ENCODE measurements around the gene POLR3GL. TPM values are rescaled to one million over a fixed set of nuclear protein-coding genes. Genes with fewer than 3 reads are reported as not detected.
A peak's percentile ranks its signal among the peaks of the same experiment; 100 is the strongest.

POLR3GL gene
- total RNA-seq, 1 donor from 2014 or later: 14.7 TPM

DNA sequence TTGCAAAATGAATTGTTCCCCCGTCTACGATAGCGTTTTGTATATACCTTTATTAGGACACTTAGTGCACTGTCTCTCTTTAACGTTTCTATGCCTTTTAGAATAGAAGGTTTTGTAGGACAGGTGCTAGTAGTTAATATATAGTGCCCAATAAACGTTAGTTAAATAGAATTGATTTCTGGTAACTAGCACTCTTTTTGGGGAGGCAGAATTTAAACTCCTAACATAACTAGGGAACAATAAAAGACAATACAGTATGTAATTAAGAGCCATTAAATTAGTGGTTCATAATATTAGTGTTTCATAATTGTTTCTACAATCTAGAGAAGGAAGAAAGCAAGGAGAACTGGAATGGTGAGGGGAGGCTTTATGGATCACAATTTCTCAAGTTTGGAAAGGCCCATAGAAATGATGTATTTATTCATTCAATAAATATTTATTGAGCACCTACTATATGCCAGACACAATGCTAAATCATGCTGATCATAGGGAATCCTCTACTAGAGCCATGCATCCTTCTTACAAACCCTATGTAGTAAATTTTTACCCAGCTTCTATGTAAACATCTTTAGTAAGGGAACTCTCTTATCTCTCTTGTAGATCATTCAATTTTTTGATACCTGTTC is 742 bp downstream of the POLR3GL start:
- DNase-seq (ENCODE audit: low spot score in 2 of 2) (no peak), FAIRE-seq (no peak)

DNA sequence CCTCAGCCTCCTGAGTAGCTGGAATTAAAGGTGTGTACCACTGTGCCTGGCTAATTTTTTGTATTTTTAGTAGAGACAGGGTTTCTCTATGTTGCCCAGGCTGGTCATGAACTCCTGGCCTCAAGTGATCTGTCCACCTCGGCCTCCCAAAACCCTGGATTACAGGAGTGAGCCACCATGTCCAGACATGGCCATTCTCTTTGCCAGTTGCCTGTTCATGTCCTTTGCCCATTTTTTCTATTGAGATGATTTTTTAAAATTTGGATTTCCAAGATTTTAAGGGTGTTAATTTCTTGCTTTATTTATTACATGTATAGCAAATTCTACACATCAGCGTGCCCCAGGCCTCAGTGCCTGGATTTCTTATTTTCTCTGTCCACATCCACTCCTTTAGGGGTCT is 2.8 kb downstream of the POLR3GL start:
- no peak for DNase-seq (ENCODE audit: low spot score in 2 of 2)

DNA sequence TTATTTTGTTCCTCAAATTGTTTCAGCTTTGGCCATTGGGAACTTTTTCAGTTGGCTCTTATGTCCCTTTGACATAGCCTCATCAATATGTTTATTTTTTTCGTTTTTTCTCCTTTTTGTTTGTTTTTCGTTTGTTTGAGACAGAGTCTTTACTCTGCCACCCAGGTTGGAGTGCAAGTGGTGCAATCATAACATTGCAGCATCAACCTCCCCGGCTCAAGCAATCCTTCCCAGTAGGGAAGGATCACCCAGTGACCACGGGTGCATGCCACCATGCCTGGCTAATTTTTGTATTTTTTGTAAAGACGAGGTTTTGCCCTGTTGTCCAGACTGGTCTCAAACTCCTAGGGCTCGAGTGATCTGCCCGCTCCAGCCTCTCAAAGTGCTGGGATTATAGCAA is 8.1 kb downstream of the POLR3GL start:
- FAIRE-seq (no peak), DNase-seq (ENCODE audit: low spot score in 2 of 2) (no peak)

More for the DNA sequence above, 2.8 kb downstream of the POLR3GL start:
- FAIRE-seq: no peak

DNA sequence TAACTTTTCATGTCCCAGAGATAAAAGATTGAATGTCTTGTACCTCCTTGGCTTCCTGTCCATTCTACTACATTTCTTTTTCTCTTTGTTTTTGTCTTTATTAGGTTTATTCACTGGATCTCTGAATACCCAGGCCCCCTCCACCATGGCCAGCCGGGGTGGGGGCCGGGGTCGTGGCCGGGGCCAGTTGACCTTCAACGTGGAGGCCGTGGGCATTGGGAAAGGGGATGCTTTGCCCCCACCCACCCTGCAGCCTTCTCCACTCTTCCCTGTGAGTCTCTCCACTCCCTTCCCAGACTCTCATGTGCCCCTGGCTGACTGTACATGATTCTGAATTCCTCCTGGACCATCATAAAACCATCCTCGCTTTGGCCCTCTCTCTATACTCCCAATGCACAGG is 10.2 kb downstream of the POLR3GL start:
- FAIRE-seq (no peak), DNase-seq (ENCODE audit: low spot score in 2 of 2) (no peak)

DNA sequence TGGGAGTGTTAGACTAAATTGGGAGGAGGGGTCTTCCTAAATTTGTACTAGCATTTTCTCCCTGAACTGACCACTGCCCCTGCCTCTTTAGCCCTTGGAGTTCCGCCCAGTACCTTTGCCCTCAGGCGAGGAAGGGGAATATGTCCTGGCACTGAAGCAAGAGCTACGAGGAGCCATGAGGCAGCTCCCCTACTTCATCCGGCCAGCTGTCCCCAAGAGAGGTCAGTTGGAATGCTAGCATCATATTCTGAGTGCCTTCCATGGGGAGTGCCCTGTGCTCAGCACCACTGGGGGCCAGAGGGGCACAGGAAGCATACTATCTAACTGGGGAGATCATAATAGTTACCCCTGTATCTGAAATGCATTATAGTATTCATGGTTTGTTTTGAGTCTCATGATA is 10.7 kb downstream of the POLR3GL start:
- FAIRE-seq (no peak), DNase-seq (ENCODE audit: low spot score in 2 of 2) (no peak)

DNA sequence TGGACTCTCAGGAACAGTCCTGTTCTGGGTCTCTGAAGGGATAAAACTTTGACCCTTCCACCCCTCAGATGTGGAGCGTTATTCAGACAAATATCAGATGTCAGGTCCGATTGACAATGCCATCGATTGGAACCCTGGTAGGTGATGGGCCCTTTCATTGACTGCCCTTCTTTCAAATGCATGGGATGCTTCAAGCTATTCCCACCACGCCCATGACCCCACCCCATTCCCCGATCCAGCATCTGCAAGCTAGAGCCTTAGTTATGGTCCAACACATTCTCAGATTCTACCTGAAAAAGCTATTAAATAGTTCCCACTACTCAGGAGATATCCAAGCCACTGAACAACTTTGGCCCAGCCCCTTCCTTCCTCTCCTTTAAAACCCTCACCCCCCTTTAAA is 12.5 kb downstream of the POLR3GL start:
- FAIRE-seq (no peak), DNase-seq (ENCODE audit: low spot score in 2 of 2) (no peak)

DNA sequence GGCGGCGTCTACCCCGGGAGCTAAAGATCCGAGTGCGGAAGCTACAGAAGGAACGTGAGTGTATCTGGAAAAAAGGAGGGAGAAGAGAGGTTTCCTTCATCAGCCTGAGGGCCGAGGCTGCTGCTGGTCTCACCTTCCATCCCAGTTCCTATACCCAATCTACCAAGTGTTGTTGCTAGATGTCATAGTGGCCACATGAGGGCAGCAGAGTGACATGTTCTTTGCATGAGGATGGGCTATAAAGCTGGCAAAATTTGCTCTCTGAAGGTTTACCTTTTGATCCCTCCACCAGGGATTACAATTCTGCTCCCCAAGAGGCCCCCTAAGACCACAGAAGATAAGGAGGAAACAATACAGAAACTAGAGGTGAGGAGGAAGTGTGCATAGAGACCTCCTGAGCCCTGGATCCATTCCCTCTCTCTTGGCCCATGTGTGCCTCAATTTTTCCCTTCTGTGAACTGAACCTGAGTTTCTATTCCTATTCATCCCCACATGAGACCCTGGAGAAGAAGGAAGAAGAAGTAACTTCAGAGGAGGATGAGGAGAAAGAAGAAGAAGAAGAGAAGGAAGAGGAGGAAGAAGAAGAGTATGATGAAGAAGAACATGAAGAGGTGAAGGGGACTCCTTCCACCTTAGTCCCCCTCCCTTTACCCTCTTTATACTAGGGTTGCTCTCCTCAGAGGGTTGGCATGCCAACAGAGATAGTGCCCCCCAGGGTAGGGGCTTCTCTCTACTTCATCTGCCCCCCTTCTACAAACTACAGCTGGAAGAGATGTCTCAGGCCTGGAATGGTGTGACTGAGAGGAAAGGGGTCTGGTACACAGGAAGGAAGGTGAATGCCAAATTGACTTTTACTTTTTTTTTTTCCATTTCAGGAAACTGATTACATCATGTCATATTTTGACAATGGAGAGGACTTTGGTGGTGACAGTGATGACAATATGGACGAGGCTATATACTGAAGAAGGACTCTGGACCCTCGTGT is 13.3 kb downstream of the POLR3GL start:
- peak; percentile 76 to 77 for DNase-seq (ENCODE audit: low spot score in 2 of 2)
- no peak for FAIRE-seq

DNA sequence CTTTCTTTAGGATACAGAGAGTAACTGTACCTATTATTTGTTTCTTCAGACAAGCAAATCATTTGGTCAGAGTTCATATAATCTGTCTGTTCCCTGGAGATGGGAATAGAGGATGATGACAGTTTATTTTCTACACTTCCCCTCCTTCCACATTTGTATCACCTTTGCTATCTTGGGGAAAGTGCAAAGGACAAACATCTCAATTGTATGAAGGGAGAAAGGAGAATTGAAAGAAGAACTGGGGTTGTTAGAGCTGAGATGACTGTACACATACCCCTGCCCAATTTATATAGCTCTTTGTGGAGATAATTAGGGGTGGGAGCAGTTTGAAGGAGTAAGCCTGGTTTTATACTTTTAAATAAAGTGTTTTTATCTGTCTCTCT is 14.0 kb downstream of the POLR3GL start:
- FAIRE-seq (no peak), DNase-seq (ENCODE audit: low spot score in 2 of 2) (no peak)

DNA sequence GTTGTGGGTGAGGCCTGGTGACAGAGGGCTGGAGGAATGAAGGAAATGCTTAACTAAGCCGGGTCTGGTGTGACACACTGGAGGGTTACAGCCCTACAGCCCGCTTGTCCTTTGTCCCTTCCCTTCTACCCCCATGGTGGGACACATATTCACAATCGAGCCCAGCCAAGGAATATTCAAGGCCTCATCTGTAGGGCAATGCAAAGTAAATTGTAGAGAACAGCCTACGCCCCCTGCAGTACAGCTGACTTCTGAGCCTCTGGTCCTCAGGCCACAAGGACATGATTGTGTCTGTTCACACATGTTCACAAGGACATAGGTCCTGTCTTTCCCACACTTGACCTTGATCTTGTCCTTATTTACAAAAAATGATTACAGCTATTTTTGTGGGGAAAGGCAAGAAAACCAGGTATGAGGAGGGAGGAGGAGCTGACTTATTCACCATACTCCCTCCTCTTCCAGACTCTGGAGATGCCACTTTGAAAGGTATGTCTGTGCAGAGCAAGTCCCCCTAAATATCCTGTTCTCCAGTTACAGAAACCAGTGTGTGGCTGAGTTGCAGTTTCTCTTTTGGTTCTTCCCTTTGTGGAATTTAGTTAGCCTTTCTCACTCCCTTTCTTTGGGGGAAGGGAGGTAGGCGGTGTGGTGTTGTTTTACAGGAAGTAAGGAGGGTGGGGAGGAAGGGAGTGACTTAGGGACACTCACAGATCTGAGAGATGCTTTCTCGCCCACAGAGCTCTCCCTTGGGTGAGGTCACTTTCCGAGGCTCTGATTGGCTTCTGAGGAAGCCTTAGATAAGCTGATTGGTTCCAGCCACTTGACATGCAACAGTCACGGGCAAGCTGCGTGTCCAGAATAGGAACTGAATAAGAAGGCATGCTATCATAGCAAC is 14.6 kb downstream of the POLR3GL start:
- DNase-seq (ENCODE audit: low spot score in 2 of 2) (peak; percentile 75 to 78), FAIRE-seq (no peak)

DNA sequence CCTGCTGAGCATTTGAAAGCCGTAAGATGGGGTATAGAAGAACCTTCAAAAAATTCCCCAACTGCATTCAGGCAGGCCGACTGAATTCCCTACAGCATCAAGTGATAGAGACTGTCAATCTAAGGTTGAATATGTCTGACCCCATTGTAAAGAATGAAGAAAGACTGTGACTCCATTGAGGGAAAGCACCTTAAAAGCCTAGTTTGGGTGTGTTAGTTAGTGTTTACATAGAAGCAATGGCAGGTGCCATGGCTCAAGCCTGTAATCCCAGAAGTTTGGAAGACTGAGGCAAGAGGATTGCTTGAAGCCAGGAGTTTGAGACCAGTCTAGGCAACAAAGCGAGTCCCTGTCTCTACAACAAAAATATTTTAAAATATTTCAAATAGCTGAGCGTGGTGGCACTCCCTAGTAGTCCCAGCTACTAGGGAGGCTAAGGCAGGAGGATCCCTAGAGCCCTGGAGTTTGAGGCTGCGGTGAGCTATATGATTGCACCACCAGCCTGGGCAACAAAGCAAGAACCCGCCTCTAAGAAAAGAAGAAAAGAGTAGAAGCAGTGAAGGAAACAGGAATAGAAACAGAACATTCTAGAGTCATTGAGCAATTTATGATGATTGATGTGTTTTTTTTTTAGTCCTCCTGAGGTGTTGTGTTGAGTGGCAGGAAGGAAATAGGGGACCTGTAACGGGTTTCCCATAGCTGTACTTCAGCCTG is 15.4 kb downstream of the POLR3GL start:
- no peak for FAIRE-seq
- no peak for DNase-seq (ENCODE audit: low spot score in 2 of 2)

DNA sequence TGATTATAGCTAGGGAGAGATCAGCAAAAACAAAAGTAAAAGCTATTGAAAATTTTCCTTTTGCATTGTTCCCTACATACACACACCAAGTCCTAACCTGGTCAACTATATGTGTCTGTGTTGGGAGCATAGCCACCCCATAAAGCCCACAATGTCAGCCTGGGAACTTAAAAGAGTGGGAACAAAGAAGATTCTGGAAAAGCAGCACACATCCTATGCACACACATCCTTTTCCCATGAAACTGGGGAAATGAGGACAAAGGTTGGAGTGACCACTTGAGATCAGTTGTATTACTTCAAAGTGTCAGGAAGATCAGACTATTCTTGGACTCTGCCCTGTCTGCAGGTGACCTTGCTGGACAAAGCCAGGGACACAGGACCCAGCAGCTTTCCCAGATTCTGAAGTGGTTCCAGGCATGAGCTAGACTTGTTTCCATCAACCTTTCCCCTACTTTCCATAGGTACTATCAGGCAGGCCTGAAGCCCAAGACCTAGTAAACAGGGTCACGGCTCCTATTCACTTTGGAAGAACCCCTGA is 16.0 kb downstream of the POLR3GL start:
- FAIRE-seq (no peak), DNase-seq (ENCODE audit: low spot score in 2 of 2) (no peak)

DNA sequence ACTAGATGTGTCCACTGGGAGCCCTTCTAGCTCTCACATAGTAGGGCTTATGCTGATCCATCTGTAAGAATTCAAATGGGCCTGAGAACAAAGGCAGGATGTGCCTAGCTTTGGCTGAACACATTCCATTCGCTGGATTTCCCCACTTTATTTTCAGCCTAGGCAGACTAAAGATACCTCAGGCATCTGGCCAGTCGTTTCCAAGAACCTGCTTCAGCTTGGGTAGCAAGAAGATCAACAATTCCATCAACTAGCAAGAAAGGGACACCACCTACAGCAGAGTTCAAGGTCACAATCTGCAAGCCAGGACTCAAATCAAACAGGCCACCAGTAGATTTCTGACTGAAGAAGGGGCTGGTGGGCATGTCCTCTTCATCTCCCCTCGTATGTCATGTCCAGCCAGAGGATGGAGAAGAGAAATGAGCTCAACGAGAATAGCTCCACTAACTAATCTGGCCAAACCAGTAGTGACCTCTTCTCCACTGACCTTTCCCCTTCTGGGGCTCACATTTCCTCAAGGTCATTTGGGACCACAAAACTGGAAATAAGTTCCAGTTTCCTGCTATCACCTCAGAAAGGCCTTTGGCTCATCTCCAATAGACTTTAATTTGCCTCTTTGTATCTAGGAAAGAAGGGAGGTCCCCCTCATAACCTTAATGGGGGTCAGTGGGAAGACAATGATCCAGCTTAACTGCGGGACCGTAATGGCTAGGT is 17.7 kb downstream of the POLR3GL start:
- FAIRE-seq (no peak), DNase-seq (ENCODE audit: low spot score in 2 of 2) (no peak)

DNA sequence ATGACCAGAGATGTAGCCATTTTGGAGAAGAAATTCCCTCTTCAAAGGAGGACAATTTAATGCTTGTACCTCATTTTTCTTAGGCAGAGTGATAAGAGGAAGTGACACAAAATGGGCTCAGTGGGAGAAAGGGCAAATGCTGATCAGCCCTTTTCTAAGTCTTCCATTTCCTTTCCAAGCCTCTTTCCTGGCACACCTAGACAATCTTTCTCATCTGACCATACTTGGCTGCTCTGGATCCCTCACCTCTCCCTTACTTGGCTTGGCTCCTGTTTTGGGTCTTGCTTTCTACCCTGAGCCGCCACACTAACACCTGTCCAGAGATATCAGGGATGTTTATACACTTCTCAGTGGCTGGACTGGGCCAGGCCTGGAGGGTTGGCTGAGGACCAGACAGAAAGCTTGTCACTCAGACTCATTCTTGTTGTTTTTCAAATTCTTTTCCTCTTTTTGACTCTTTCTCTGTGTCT is 18.8 kb downstream of the POLR3GL start:
- FAIRE-seq: no peak
- no peak for DNase-seq (ENCODE audit: low spot score in 2 of 2)

DNA sequence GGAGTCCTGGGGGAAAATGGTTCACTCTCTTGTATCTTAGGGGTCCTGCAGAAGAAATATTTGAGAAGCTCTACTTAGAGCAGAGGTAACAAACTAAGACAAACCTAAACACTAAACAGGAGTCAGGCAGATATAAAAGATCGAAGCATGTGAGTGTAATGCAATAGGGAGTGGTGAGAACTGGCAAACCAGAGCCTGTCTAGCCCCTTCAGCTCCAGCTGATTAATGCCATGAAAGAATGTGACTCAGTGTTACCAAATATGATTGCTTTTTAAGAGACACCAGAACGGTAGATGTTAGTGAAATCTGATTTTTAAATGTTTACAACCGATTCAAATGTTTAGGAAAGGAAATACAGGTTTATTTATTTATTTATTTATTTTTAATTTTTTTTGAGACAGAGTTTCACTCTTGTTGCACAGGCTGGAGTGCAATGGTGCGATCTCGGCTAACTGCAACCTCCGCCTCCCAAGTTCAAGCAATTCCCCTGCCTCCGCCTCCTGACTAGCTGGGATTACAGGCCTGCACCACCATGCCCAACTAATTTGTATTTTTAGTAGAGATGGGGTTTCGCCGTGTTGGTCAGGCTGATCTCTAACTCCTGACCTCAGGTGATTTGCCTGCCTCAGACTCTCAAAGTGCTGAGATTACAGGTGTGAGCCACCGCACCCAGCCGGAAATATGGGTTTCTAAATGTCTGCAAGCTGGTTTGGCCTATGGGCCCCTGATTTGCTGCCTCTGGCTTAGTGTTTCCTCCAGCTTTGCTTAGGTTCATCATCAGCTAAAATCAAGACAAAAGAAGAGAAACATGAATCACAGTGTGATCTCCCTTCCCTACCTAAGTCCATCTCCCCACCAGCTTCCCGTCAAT is 19.7 kb downstream of the POLR3GL start:
- DNase-seq (ENCODE audit: low spot score in 2 of 2) (no peak), FAIRE-seq (no peak)

DNA sequence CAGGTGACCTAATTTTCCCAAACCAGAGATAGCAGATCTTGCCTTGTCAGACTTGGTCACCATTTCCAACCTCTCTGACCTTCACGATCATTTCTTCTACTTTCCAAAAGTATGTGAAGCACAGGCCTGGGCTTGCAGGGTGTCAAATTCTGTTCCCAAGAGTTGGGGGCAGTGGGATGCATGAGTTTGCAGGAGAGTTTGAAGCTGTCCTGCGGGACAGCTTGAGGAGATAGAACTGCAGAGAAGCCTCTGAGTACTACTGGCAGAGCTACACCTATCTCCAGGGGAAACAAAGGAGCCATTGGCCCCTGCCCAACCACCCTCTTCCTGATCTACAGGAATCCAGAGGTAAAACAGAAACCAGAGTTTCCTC is 20.6 kb downstream of the POLR3GL start:
- FAIRE-seq (no peak), DNase-seq (ENCODE audit: low spot score in 2 of 2) (no peak)

DNA sequence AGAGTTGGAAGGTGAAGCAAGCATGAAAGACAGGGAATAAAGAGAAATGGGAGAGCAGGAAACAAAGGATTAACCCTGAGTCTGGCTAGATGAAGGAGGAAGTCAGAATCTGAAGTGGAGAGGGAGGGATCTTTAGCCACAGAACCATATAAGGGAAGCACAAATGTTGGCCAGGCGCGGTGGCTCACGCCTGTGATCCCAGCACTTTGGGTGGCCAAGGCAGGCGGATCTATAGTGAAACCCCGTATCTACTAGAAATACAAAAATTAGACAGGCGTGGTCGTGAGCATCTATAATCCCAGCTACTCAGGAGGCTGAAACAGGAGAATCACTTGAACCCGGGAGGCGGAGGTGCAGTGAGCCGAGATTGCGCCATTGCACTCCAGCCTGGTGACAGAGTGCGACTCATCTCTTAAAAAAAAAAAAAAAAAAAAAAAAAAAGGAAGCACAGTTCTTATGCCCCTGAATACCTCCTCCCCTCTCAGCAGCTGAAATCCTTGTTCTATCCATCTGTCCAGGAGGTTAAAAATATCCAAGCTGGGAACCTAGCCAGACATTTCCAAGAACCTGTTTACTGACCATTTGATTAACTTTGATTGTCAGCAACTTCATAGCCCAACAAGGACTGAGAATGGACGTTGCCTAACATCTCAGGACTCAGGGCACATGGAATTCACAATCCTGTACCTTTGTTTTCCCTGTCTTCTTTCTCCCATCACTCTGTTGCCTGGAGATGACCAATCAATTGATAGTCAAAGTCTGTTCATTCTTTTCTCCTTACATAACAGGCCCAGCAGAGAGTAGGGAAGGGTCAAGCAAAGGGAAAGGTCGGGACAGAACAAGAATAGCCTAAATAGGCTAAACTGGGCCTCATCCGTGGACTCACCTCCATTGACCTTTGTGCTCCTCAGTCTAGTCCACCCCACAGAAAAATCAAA is 21.3 kb downstream of the POLR3GL start:
- DNase-seq (ENCODE audit: low spot score in 2 of 2) (no peak), FAIRE-seq (no peak)

DNA sequence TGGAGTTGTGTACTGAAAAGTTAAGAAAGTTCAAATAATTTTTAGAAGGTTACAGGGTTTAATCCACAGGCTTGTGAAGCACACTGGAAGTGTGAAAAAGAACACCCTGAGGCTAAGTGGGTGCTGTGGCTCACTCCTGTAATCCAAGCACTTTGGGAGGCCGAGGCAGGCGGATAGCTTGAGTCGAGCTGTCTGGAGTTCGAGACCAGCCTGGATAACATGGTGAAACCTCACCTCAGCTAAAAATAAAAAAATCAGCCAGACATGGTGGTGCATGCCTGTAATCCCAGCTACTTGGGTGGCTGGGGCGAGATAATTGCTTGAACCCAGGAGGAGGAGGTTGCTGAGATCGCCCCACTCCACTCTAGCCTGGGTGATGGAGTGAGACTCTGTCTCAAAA is 22.1 kb downstream of the POLR3GL start:
- FAIRE-seq: no peak
- DNase-seq (ENCODE audit: low spot score in 2 of 2): no peak
